A549 treated with RU486 at 1 μM for 4 hours (cell line): ENCODE measurements around the gene PPIE. TPM values are rescaled to one million over a fixed set of nuclear protein-coding genes. Genes with fewer than 3 reads are reported as not detected.

ENCODE experiments used
- total RNA-seq: library from RNA; stranded (reverse); fragments of 200-300 nt; extraction: Qiagen RNA extraction; gene quantifications from 5 replicates; pipeline ENCODE4 v1.2.3, GENCODE V29; 2022; ENCODE audit warnings: low read depth

Gene PPIE
- 38.2 to 40.2 TPM (median 39.7 TPM) in 5 replicates for total RNA-seq

DNA sequence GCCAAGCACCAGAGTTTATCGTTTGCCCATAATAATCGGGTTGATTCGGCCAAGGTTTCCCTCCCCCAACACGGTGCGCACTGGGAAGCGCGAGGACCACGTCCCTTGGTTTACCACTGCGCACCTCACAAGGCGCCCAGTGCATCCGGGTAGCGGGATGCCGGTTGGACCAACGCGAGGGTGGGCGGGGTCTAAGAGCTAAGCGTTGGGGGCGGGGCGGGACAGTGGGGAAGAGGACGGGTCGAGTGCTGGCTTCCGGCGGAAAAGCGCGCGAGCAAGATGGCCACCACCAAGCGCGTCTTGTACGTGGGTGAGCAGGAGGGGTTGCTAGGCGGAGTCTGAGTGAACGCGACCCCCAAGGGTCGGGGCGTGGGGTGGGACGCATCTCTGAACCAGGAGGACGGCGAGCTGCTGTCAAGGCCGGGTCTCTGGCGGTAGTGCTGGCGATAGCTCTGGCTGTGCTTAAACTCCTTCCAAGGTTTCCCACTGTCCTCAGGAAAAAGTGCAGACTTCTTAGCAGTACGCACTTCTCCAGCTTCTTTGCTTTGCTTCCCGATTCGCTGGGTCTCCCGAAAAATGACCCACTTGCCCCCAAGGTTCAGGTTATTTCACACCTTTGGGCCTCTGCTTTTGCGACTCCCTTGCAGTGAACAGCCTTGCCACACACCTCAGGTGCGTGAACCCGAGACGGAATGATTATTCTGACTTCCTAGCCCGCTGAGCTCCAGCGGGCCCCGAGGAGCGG is at the start of gene PPIE:
Gene PPIE, plus strand, starts transcription at position 261 of the 745 bp plus-strand sequence. Its CDS starts 19 bp downstream, at position 280.

DNA sequence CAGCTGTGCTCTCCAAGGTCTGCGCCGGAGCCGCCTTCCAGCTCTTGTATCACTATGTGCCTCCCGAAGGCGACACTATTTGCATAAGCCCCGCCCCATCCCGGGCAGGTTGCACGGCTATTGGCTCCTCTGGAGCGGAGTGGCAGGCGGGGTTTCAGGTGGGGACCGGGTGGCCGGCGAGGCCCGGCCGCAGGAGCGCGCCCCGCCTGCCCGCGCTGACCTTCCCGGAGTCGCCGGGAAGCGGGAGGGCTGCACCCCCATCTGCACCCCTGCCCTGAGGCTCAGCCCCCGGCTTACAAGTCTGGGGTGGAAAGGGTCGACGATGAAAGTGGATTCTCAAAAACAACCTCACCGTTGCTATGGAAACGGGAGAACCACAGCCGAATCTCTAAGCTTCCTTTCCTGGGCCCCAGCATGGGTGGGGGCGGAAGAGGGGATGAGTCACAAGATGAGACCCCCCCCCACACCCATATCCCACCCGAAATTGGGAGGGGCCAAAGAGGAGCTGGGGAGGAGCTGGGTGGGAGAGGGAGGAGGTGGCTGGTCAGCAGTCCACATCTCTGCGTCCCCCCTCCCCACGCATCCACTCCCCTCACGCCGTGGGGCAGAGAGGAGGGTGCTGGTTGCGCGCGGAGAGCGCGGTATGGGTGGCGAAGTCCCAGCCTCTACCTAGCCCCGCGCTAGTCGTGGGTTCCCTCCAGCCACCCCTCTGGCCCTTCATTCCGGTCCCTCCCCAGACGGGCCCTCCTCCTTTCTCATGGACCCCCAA is 47.1 kb upstream of the PPIE start, which contains the start of gene HPCAL4:
Gene HPCAL4, minus strand, starts transcription at position 51 of the 769 bp plus-strand sequence. CDS start 6,830 bp downstream, outside the sequence.

DNA sequence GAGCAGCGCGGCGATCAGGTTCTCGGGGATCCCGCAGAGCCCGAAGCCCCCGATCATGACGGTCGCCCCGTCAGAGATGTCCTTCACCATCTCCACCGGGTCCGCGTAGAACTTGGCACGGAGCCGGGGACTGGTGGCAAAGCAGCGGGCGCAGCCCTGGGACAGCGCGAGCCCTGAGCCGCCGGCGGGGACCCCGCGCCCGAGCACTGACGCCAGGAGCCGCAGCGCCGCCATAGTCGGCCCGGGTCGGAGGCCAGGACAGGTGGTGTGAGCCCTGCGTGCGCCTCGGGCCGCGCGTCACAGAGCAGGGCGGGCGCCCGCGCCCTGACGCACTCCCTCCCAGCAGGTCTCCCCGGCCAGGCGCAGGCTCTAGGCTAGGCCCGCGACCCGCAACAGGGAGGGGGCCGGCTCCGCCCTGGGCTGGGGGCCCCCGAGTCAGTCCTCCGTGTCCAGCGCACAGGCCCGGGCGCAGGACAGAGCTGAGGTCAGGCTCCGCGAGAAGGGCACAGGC is 32.4 kb downstream of the PPIE start, which contains the start of gene OXCT2:
Gene OXCT2, minus strand, starts transcription at position 327 of the 511 bp plus-strand sequence. Its CDS starts 93 bp downstream, at position 234.

GRCh38 chr1:39788758-39789570 is 50.3 kb downstream of the PPIE start, which contains the start of gene BMP8B:
BMP8B (minus strand) TSS chr1:39788865; CDS start chr1:39788485, 380 bp downstream.

Other genes with a start within 250 kb of the PPIE start
- gene BMP8A, start 247.2 kb upstream of the PPIE start, total RNA-seq: 0.10 to 0.20 TPM (median 0.16 TPM) in 4 of 5 replicates, not detected in the other
- gene PABPC4, start 162.1 kb upstream of the PPIE start, total RNA-seq: 124 to 164 TPM (median 132 TPM) in 5 replicates
- gene HEYL, start 99.2 kb upstream of the PPIE start, total RNA-seq: 2.8 to 3.6 TPM (median 3.4 TPM) in 5 replicates
- not detected in 5 replicates for gene NT5C1A, start 66.8 kb upstream of the PPIE start, total RNA-seq
- 0.22 to 0.35 TPM (median 0.28 TPM) in 5 replicates for gene HPCAL4, start 47.4 kb upstream of the PPIE start, total RNA-seq
- 0.32 to 0.60 TPM (median 0.52 TPM) in 5 replicates for gene OXCT2, start 32.5 kb downstream of the PPIE start, total RNA-seq
- 3.1 to 4.8 TPM (median 4.3 TPM) in 5 replicates for gene BMP8B, start 50.0 kb downstream of the PPIE start, total RNA-seq
- gene TRIT1, start 144.6 kb downstream of the PPIE start, total RNA-seq: 14.4 to 18.9 TPM (median 17.0 TPM) in 5 replicates
- 0.79 to 1.6 TPM (median 1.3 TPM) in 5 replicates for gene MYCL, start 163.0 kb downstream of the PPIE start, total RNA-seq
- gene MFSD2A, start 216.3 kb downstream of the PPIE start, total RNA-seq: 4.1 to 4.8 TPM (median 4.5 TPM) in 5 replicates